NCI-H1436 (cell line): ENCODE data around the gene EPS8L3.
"Not testable (repeated sequence)": the region's sequence is repeated elsewhere in the genome, so short reads cannot be mapped to it uniquely, and the experiment has no call there.

Source experiments
- DNase-seq: peaks from one replicate; lab custom pipeline; 2025; lab: John Stamatoyannopoulos, UW

The EPS8L3 gene

DNA sequence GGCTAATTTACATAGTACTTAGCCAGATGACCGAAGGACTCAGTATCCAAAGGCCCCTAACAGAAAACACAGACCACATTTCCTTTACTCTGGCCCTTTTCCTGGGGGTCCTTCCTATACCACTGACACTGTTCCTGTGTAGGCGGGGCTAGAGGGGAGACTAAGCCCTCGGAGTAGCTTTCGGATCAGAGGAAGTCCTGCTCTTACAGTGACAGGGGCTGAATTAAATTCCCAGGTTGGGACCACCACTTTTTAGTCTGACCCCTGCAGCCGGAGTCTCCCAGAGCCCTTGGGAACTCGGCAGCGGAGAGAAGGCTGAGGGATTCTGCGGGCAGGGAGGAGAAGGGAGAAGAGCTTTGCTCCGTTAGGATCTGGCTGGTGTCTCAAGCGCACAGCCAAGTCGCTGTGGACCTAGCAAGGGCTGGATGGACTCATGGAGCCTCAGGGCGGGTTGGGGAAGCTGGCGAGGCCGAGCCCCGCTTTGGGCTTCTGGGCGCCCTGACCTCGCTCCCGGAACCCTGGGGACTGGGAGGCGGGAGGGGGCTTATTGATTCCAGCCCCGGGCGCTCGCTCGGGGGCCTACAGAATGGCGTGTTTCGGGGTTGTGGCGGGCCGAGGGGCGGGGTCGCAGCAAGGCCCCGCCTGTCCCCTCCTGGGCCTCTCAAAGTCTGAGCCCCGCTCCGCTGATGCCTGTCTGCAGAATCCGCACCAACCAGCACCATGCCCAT, 52.0 kb downstream of the EPS8L3 start, which contains the start of gene GSTM5:
TSS of gene GSTM5 (plus strand) at position 659 of the 728 bp plus-strand sequence. CDS start at position 721, 62 bp downstream.
- DNase-seq: not testable (repeated sequence)

DNA sequence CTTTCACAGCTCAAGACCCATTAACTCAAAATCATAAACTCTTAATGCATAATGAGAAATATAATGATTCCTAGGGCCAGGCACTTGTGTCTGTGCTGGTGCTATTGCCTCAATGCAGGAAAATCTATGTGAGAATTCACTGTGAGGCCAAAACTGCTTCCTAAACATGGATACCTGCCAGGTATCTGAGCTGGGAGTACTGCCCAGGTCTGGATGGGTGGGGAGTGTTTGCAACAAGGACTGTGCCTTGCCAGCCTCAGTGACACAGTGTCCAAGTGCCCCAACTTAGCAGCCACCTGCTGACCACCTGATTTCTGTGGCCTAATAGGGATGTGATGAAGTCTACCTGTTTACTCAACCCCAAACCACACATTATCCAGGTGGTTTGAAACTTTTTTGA, 53.9 kb downstream of the EPS8L3 start:
- DNase-seq: not testable (repeated sequence)

GRCh38 chr1:109708949-109709348, 54.8 kb downstream of the EPS8L3 start:
- not testable (repeated sequence) for DNase-seq

- DNase-seq: no peak
These were observed 58.3 kb downstream of the EPS8L3 start for GRCh38 chr1:109705411-109705810.

- DNase-seq: no peak
These were observed 59.5 kb downstream of the EPS8L3 start for GRCh38 chr1:109704173-109704572.

- DNase-seq: not testable (repeated sequence)
These were observed 60.8 kb downstream of the EPS8L3 start for GRCh38 chr1:109702940-109703339.
